GM21825 (cell line): Measurements from ENCODE around the gene CYP24A1.

ENCODE experiments used
- ATAC-seq: cut with Tn5 transposase; IDR thresholded peaks from one replicate; pipeline ENCODE4 v1.9.1; 2021; ENCODE audit warnings: mild to moderate bottlenecking, moderate library complexity; ENCODE audit not compliant: unreplicated experiment

The CYP24A1 gene

DNA sequence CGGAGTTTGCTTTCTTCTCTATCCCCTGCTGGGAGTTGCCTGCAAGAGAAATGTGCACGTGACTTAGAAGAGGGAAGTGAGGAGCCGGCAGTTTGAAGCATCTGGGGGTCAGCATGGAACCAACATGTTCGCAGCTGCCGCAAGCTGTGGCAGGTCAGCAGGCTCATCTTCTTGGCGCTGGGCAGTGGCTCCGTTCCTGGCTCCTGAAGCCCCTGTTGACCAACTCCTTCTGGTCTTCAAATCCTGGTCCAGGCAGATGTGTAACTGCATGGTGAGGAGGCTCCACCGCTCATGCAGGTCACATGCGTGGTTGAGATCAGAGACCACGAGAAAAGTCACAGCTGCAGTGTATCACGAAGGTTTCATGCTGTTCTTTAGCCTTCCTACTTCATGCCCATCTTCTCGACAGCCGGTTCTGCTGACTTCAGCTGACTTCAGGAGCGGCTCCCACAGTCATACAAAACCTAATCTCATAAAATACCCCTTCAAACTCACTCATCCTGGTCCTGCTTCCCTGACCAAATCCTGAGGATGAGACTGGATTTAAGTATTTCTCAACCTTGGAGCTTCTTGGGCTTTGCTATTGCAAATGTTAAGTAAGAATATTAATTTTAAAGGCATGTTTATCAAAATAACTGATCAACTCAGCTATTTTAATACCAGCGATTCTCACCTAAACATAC lies 58.5 kb downstream of the CYP24A1 start:
- ATAC-seq, result no peak

DNA sequence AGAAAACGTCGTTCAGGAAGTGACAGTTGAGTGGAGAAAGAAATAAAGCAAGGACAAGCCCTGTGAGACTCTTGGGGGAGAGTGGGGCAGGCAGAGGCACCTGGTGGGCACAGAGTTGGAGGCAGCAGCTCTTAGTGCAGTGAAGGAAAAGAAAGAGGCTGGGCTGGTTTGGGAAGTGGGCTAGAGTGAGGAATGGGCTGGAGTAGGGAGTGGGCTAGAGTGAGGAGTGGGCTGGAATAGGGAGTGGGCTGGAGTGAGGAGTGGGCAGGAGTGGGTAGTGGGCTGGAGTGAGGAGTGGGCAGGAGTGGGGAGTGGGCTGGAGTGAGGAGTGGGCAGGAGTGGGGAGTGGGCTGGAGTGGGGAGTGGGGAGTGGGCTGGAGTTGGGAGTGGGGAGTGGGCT lies 59.7 kb downstream of the CYP24A1 start:
- no peak for ATAC-seq

DNA sequence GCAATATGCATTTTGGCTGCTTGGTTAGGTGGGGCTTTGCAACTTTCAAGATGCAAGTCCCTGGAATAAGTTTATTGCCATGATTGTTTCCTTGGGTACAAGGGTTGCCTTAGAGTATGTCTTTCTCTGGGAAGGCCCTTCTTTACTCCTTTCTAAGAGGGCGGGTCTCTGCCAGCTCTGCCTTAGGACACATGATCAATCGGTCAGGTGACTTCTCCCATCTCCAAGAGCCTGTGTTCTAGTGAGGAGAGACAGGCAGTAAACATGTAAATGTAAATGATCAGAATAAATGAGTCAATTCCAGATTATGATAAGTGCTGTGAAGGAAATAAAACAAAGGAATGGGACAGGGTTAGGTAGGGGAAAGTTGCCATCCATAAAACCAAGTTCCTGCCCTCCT lies 60.2 kb downstream of the CYP24A1 start:
- no peak for ATAC-seq

GRCh38 chr20:54112221-54112884 lies 61.4 kb downstream of the CYP24A1 start:
- no peak for ATAC-seq

DNA sequence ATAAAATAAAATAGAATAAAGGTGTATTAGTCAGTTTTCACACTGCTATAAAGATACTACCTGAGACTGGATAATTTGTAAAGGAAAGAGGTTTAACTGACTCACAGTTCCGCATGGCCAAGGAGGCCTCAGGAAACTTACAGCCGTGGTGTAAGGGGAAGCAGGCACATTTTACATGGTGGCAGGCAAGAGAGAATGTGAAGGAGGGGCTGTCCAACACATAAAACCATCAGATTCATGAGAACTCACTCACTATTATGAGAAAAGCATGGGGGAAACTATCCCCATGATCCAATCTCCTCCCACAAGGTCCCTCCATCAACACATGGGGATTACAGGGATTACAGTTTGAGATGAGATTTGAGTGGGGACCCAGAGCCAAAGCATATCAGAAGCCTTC lies 62.3 kb downstream of the CYP24A1 start:
- ATAC-seq, result no peak

DNA sequence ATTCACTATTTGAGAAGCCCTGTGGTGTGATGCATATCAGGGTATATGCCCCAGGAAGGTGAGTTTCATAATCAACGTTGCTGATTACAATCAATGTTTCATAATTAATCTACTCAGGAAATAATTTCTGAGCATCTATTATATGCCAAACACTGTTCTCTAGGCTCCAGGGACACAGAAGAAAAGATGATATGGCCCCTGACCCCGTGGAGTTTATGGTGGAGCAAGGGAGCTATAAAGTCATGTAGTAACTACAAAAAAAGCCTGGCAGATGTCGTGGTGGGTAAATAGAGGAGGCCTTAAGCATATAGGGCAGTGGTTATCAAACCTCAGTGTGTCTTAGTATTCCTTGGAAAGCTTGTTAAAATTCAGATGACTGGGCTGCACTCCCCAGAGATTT lies 63.3 kb downstream of the CYP24A1 start:
- ATAC-seq, result no peak

DNA sequence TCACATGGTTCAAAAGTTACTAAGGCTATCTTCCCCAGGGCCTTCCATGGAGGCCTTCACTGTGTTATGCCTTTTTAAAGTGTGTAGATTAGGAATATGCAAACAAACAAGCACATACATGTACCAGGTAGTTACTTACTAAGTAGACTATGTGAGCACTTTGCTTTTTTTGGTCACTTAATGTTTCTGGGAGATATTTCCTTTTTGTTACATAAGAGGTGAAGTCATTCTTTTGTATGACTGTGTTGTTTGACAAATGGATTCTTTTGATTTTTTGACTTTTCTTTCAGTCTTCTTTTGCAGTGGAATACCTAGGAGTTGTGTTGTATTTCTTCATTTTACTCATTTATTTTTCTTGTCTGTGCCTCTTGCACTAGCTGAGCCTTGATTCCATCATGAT lies 63.7 kb downstream of the CYP24A1 start:
- no peak for ATAC-seq

GRCh38 chr20:54108817-54109216 lies 65.0 kb downstream of the CYP24A1 start:
- no peak for ATAC-seq

DNA sequence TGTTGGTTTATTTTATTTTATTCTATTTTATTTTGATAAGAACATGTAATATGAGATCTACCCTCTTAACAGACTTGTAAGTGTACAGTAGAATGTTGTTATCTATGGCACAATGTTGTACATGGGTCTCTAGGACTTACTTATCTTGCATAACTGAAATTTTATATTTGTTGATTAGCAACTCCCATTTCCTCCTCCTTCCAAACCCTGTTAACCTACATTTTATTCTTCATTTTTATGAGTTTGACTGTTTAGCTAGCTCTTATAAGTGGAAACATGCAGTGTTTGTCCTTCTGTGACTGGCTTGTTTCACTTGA lies 65.5 kb downstream of the CYP24A1 start:
- no peak for ATAC-seq

DNA sequence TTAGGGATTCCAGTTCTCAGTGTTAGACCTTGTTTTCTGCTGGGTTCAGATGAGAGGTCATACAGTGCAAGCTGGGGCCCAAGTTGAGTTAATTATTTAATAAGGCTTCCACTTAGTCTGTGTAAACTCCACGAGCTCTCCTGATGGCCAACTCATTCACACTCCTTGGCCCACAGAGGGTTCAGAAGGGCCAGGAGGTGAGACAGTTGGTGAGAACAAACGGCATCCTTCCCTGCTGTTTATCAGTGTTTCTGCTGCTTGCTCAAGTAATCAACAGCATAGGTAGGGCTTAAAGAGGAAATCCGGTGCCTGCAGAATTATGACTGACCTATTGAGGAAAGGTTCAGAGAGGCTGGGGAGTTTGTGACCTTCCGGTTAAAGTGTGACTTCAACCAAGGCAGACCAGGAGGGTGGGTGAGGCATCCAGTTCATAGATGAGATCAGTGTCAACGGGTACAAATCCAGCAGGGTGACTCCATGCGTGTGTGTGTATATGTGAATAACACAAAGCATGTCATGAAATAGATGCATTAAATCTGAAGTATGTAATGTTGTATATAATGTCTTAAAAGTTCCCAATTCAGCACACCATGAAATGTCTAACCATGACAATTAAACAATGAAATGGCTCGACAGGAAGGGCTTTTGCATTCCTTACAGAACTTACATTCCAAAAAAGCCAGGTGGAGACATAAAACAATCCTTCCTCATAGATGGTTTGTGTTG lies 66.0 kb downstream of the CYP24A1 start:
- no peak for ATAC-seq

- no peak for ATAC-seq
Observed at GRCh38 chr20:54107181-54107580, 66.6 kb downstream of the CYP24A1 start.

GRCh38 chr20:54106162-54106561 lies 67.6 kb downstream of the CYP24A1 start:
- ATAC-seq, result no peak

GRCh38 chr20:54105653-54106052 lies 68.1 kb downstream of the CYP24A1 start:
- no peak for ATAC-seq

- ATAC-seq, result no peak
Observed at GRCh38 chr20:54104781-54105180, 69.0 kb downstream of the CYP24A1 start.

DNA sequence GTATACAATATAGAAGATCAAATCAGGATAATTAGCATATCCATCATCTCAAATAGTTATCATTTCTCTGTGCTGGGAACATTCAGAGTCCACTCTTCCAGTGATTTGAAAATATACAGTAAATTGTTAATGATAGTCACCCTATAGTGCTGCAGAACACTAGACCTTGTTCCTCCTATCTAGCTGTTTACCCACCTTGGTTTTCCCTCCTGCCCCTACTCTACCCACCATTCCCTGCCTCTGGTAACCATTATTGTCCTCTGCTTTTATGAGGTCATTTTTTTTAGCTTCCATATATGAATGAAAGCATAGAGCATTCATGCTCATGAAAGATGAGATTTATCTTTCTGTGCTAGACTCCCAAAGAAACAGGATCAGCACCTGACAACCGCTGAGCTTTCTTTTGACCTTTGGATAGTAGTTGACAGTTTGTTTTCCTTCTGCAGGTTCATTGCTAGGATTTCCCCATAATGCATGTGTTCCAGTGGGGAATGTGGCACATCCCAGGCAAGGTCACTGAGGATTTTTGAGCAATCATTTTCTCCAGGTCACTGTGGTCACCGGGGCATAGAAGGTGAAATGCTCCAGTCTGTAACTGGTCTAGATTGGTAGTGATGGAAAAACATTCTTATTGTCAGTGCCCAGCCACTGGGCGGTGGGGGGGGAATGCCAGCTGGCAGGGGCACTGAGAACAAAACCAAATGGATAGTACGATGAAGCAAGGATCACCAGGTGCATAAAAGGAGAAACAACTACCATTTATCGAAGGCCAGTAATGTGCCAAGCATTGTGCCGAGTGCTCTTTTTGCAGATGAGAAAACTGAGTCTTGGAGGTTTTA lies 69.8 kb downstream of the CYP24A1 start:
- ATAC-seq, result no peak
